ENCODE measurements around the gene TMTC1. TPM values are rescaled to one million over a fixed set of nuclear protein-coding genes. Genes with fewer than 3 reads are reported as not detected.

The TMTC1 gene
- total and polyA plus RNA-seq, 2 experiments from 2014 or later: 4.8 to 24.3 TPM

DNA sequence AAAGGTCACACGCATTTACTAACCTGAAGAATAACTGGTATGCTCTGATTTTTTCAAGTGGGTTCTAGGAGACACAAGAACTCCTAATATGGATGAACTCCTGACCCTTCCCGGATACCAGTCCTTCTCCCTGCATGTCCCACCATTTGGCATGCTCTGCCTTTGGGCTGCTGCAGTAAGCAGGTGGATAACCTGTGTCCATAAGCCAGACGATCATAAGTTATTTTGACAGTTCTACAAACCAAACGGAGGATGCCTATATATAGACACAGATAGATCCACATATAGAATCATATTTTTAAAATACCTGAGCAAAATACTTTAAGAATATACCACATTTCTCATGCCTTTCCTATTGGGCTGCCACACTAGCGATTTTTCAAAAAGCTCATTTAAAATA, 49.4 kb downstream of the TMTC1 start:
- H3K9me3 Mint-ChIP-seq: no peaks in the 10 kb centered on the region
- H3K9me2 ChIP-seq (ENCODE audit: insufficient read depth): no peaks in the 10 kb centered on the region
- H3K27me3 Mint-ChIP-seq (ENCODE audit: insufficient read depth, low read depth, poor library complexity): peaks cover 3% of the 10 kb centered on the region
- peaks cover 17% of the 10 kb centered on the region; the same call in 2 of the 3 replicates for H3K36me3 Mint-ChIP-seq (ENCODE audit: low read depth)
- DNase-seq (ENCODE audit: low spot score) (no peak), ATAC-seq (no peak)
- no peaks in the 10 kb centered on the region for H3K36me3 ChIP-seq (ENCODE audit: insufficient read depth)
- H3K4me3 Mint-ChIP-seq: no peak overlapping the region
- H4K20me1 ChIP-seq (replicated peaks; ENCODE audit: insufficient read depth): peaks cover 6% of the 10 kb centered on the region; the same call in 1 of the 2 replicates
- no peaks in the 10 kb centered on the region for H3K4me1 ChIP-seq (ENCODE audit: insufficient read depth)
- H3K27ac Mint-ChIP-seq: no peak overlapping the region; the same call in 1 of the 2 replicates
- H3K79me2 ChIP-seq (replicated peaks; ENCODE audit: insufficient read depth): no peaks in the 10 kb centered on the region
- H3K4me2 ChIP-seq: no peak overlapping the region
- no peak for TF ChIP-seq POLR2AphosphoS5 (IDR thresholded peaks at IDR 0.05; ENCODE audit: low read depth)
- no peak for TF ChIP-seq EZH2 (IDR thresholded peaks at IDR 0.05; ENCODE audit: low read depth, unreplicated experiment)
- no peak for TF ChIP-seq EZH2phosphoT487 (IDR thresholded peaks at IDR 0.05; ENCODE audit: unreplicated experiment)
- no peak for TF ChIP-seq STAT1 (IDR thresholded peaks at IDR 0.05; ENCODE audit: unreplicated experiment)
- TF ChIP-seq, protein P1, sequence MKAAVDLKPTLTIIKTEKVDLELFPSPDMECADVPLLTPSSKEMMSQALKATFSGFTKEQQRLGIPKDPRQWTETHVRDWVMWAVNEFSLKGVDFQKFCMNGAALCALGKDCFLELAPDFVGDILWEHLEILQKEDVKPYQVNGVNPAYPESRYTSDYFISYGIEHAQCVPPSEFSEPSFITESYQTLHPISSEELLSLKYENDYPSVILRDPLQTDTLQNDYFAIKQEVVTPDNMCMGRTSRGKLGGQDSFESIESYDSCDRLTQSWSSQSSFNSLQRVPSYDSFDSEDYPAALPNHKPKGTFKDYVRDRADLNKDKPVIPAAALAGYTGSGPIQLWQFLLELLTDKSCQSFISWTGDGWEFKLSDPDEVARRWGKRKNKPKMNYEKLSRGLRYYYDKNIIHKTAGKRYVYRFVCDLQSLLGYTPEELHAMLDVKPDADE (IDR thresholded peaks at IDR 0.05): no peak
- TF ChIP-seq NANOG (IDR thresholded peaks at IDR 0.05; ENCODE audit: borderline replicate concordance): no peak
- no peak for TF ChIP-seq ZNF114 (CRISPR knock-in tag; IDR thresholded peaks at IDR 0.05)
- TF ChIP-seq CREB1 (CRISPR knock-in tag; IDR thresholded peaks at IDR 0.05; ENCODE audit: low read depth): no peak
- TF ChIP-seq JUNB (IDR thresholded peaks at IDR 0.05; ENCODE audit: unreplicated experiment): no peak
- no peak for TF ChIP-seq ZNF331 (CRISPR knock-in tag; IDR thresholded peaks at IDR 0.05; ENCODE audit: low read depth)
- TF ChIP-seq, protein P2, sequence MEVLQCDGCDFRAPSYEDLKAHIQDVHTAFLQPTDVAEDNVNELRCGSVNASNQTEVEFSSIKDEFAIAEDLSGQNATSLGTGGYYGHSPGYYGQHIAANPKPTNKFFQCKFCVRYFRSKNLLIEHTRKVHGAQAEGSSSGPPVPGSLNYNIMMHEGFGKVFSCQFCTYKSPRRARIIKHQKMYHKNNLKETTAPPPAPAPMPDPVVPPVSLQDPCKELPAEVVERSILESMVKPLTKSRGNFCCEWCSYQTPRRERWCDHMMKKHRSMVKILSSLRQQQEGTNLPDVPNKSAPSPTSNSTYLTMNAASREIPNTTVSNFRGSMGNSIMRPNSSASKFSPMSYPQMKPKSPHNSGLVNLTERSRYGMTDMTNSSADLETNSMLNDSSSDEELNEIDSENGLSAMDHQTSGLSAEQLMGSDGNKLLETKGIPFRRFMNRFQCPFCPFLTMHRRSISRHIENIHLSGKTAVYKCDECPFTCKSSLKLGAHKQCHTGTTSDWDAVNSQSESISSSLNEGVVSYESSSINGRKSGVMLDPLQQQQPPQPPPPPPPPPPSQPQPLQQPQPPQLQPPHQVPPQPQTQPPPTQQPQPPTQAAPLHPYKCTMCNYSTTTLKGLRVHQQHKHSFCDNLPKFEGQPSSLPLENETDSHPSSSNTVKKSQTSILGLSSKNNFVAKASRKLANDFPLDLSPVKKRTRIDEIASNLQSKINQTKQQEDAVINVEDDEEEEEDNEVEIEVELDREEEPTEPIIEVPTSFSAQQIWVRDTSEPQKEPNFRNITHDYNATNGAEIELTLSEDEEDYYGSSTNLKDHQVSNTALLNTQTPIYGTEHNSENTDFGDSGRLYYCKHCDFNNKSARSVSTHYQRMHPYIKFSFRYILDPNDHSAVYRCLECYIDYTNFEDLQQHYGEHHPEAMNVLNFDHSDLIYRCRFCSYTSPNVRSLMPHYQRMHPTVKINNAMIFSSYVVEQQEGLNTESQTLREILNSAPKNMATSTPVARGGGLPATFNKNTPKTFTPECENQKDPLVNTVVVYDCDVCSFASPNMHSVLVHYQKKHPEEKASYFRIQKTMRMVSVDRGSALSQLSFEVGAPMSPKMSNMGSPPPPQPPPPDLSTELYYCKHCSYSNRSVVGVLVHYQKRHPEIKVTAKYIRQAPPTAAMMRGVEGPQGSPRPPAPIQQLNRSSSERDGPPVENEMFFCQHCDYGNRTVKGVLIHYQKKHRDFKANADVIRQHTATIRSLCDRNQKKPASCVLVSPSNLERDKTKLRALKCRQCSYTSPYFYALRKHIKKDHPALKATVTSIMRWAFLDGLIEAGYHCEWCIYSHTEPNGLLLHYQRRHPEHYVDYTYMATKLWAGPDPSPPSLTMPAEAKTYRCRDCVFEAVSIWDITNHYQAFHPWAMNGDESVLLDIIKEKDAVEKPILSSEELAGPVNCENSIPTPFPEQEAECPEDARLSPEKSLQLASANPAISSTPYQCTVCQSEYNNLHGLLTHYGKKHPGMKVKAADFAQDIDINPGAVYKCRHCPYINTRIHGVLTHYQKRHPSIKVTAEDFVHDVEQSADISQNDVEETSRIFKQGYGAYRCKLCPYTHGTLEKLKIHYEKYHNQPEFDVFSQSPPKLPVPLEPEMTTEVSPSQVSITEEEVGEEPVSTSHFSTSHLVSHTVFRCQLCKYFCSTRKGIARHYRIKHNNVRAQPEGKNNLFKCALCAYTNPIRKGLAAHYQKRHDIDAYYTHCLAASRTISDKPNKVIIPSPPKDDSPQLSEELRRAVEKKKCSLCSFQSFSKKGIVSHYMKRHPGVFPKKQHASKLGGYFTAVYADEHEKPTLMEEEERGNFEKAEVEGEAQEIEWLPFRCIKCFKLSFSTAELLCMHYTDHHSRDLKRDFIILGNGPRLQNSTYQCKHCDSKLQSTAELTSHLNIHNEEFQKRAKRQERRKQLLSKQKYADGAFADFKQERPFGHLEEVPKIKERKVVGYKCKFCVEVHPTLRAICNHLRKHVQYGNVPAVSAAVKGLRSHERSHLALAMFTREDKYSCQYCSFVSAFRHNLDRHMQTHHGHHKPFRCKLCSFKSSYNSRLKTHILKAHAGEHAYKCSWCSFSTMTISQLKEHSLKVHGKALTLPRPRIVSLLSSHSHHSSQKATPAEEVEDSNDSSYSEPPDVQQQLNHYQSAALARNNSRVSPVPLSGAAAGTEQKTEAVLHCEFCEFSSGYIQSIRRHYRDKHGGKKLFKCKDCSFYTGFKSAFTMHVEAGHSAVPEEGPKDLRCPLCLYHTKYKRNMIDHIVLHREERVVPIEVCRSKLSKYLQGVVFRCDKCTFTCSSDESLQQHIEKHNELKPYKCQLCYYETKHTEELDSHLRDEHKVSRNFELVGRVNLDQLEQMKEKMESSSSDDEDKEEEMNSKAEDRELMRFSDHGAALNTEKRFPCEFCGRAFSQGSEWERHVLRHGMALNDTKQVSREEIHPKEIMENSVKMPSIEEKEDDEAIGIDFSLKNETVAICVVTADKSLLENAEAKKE (CRISPR knock-in tag; IDR thresholded peaks at IDR 0.05): no peak
- H3K4me1 Mint-ChIP-seq: peaks cover 8% of the 10 kb centered on the region; the same call in 2 of the 3 replicates
- H3K4me3 ChIP-seq: no peak overlapping the region
- H3F3A ChIP-seq (replicated peaks; ENCODE audit: low read depth): no peaks in the 10 kb centered on the region
- H2AFZ ChIP-seq: no peak overlapping the region
- H3K27ac ChIP-seq (ENCODE audit: low read depth): no peak overlapping the region
- H3K27me3 ChIP-seq (ENCODE audit: insufficient read depth): no peaks in the 10 kb centered on the region
